Measurements from ENCODE around the gene CACNG1.

CACNG1 gene

GRCh38 chr17:67044016-67044772 is at the start of gene CACNG1:
TSS of gene CACNG1 (plus strand) at chr17:67044554. CDS start at chr17:67044661, 107 bp downstream.
- DNase-seq: no peak

GRCh38 chr17:66994930-66995535 is 49.3 kb upstream of the CACNG1 start:
- no peak for DNase-seq

- DNase-seq: no peak
Measured at GRCh38 chr17:66995944-66996343, 48.4 kb upstream of the CACNG1 start.

- DNase-seq: no peak
Measured at GRCh38 chr17:66996926-66997325, 47.4 kb upstream of the CACNG1 start.

- no peak for DNase-seq
Measured at GRCh38 chr17:67003231-67003630, 41.1 kb upstream of the CACNG1 start.

GRCh38 chr17:67004181-67004580 is 40.2 kb upstream of the CACNG1 start:
- no peak for DNase-seq

- no peak for DNase-seq
Measured at GRCh38 chr17:67007266-67007665, 37.1 kb upstream of the CACNG1 start.

- no peak for DNase-seq
Measured at GRCh38 chr17:67008101-67008500, 36.3 kb upstream of the CACNG1 start.

GRCh38 chr17:67011527-67012175 is 32.7 kb upstream of the CACNG1 start:
- no peak for DNase-seq

- DNase-seq: no peak
Measured at GRCh38 chr17:67013891-67014290, 30.5 kb upstream of the CACNG1 start.

GRCh38 chr17:67015001-67015400 is 29.4 kb upstream of the CACNG1 start:
- DNase-seq: no peak

GRCh38 chr17:67016039-67016762 is 28.2 kb upstream of the CACNG1 start:
- no peak for DNase-seq

GRCh38 chr17:67017910-67018309 is 26.4 kb upstream of the CACNG1 start:
- DNase-seq: no peak

- no peak for DNase-seq
Measured at GRCh38 chr17:67018471-67019434, 25.6 kb upstream of the CACNG1 start.

- DNase-seq: no peak
Measured at GRCh38 chr17:67019809-67020208, 24.5 kb upstream of the CACNG1 start.

GRCh38 chr17:67020293-67020766 is 24.0 kb upstream of the CACNG1 start:
- no peak for DNase-seq

- no peak for DNase-seq
Measured at GRCh38 chr17:67021196-67021595, 23.2 kb upstream of the CACNG1 start.

GRCh38 chr17:67021743-67022450 is 22.5 kb upstream of the CACNG1 start:
- DNase-seq: no peak

- no peak for DNase-seq
Measured at GRCh38 chr17:67022451-67022810, 21.9 kb upstream of the CACNG1 start.

GRCh38 chr17:67024736-67025135 is 19.6 kb upstream of the CACNG1 start:
- no peak for DNase-seq

- DNase-seq: no peak
Measured at GRCh38 chr17:67025216-67025792, 19.1 kb upstream of the CACNG1 start.

Data from activated CD4-positive, alpha-beta T cell treated with anti-CD3 and anti-CD28 coated beads, Interleukin-2, amount 50 U/mL, for 4 hours (primary cell).